ENCODE measurements around the gene KLF17. TPM values are rescaled to one million over a fixed set of nuclear protein-coding genes. Genes with fewer than 3 reads are reported as not detected.

KLF17 gene
- total and polyA plus RNA-seq, 2 experiments from 2014 or later, result not detected

- H3K36me3 ChIP-seq, result no peaks in the 10 kb centered on the region
- no peak overlapping the region for H3K4me3 ChIP-seq
- peak in 1 of 2 donors; percentile 56 for DNase-seq (ENCODE audit: low read depth in 1 of 2, low spot score in 1 of 2)
- TF ChIP-seq CTCF (IDR thresholded peaks at IDR 0.05; ENCODE audit: low read depth, low read length), result no peak
- H3K27me3 ChIP-seq, result peaks cover 5% of the 10 kb centered on the region
- no peaks in the 10 kb centered on the region for H3K9me3 ChIP-seq (ENCODE audit: low read depth)
- H3K27ac ChIP-seq, result no peak overlapping the region
- H3K4me1 ChIP-seq (ENCODE audit: low read depth), result no peaks in the 10 kb centered on the region
Measured at GRCh38 chr1:44101328-44101727, 17.3 kb upstream of the KLF17 start.

- Histone ChIP-seq H3K4me3 (no peak overlapping the region), H3K36me3 (no peaks in the 10 kb centered on the region), H3K27me3 (peaks cover 6% of the 10 kb centered on the region), H3K27ac (no peak overlapping the region), H3K9me3 (ENCODE audit: low read depth) (no peaks in the 10 kb centered on the region), H3K4me1 (ENCODE audit: low read depth) (no peaks in the 10 kb centered on the region)
- TF ChIP-seq CTCF (IDR thresholded peaks at IDR 0.05; ENCODE audit: low read depth, low read length), result no peak
- DNase-seq (ENCODE audit: low read depth in 1 of 2, low spot score in 1 of 2), result peak in 1 of 2 donors; percentile 29
Measured at GRCh38 chr1:44103270-44104131, 15.1 kb upstream of the KLF17 start.

- TF ChIP-seq CTCF (IDR thresholded peaks at IDR 0.05; ENCODE audit: low read depth, low read length), result no peak
- Histone ChIP-seq H3K27ac (no peak overlapping the region), H3K4me1 (ENCODE audit: low read depth) (no peaks in the 10 kb centered on the region), H3K4me3 (no peak overlapping the region), H3K9me3 (ENCODE audit: low read depth) (no peaks in the 10 kb centered on the region), H3K27me3 (peaks cover 6% of the 10 kb centered on the region), H3K36me3 (no peaks in the 10 kb centered on the region)
- DNase-seq (ENCODE audit: low read depth in 1 of 2, low spot score in 1 of 2), result no peak
Measured at GRCh38 chr1:44105810-44106209, 12.8 kb upstream of the KLF17 start.

- Histone ChIP-seq H3K4me3 (no peak overlapping the region), H3K4me1 (ENCODE audit: low read depth) (no peaks in the 10 kb centered on the region), H3K9me3 (ENCODE audit: low read depth) (no peaks in the 10 kb centered on the region), H3K36me3 (no peaks in the 10 kb centered on the region), H3K27me3 (peaks cover 6% of the 10 kb centered on the region), H3K27ac (no peak overlapping the region)
- no peak for TF ChIP-seq CTCF (IDR thresholded peaks at IDR 0.05; ENCODE audit: low read depth, low read length)
- peak in 1 of 2 donors; percentile 57 for DNase-seq (ENCODE audit: low read depth in 1 of 2, low spot score in 1 of 2)
Measured at GRCh38 chr1:44108241-44108640, 10.4 kb upstream of the KLF17 start.

- no peak for DNase-seq (ENCODE audit: low read depth in 1 of 2, low spot score in 1 of 2)
- Histone ChIP-seq H3K4me1 (ENCODE audit: low read depth) (no peaks in the 10 kb centered on the region), H3K36me3 (no peaks in the 10 kb centered on the region), H3K27me3 (peaks cover 6% of the 10 kb centered on the region), H3K9me3 (ENCODE audit: low read depth) (no peaks in the 10 kb centered on the region), H3K4me3 (no peak overlapping the region), H3K27ac (no peak overlapping the region)
- no peak for TF ChIP-seq CTCF (IDR thresholded peaks at IDR 0.05; ENCODE audit: low read depth, low read length)
Measured at GRCh38 chr1:44108971-44109370, 9.7 kb upstream of the KLF17 start.

All from cardiac muscle cell (in vitro differentiated cells and primary cell).